SJCRH30 (cell line): ENCODE results near the gene SLC5A2. TPM values are rescaled to one million over a fixed set of nuclear protein-coding genes. Genes with fewer than 3 reads are reported as not detected.

Experiments used
- DNase-seq, 2 experiments: peaks; one replicate each; pipeline ENCODE4 v3.0.0-alpha.2; 2015 to 2020
- H3K27ac ChIP-seq: fragments of 250-450 bp; sonication (Bioruptor Pico); 2 replicates; pipeline ENCODE4 v1.5.1; 2020; ENCODE audit warnings: mild to moderate bottlenecking, moderate library complexity
- H3K27me3 ChIP-seq: fragments of 250-450 bp; sonication (Bioruptor Pico); 2 replicates; pipeline ENCODE4 v1.5.1; 2020; ENCODE audit warnings: mild to moderate bottlenecking, moderate library complexity
- H3K36me3 ChIP-seq: fragments of 250-450 bp; sonication (Bioruptor Pico); 2 replicates; pipeline ENCODE4 v1.5.1; 2020; ENCODE audit warnings: mild to moderate bottlenecking, moderate library complexity
- H3K4me1 ChIP-seq: fragments of 250-450 bp; sonication (Bioruptor Pico); 2 replicates; pipeline ENCODE4 v1.5.1; 2020; ENCODE audit warnings: mild to moderate bottlenecking, moderate library complexity
- H3K4me3 ChIP-seq: fragments of 250-450 bp; sonication (Bioruptor Pico); 2 replicates; pipeline ENCODE4 v1.5.1; 2020; ENCODE audit warnings: mild to moderate bottlenecking, moderate library complexity
- H3K9me3 ChIP-seq: fragments of 250-450 bp; sonication (Bioruptor Pico); replicated peaks from 2 replicates; pipeline ENCODE4 v1.5.1; 2020; ENCODE audit warnings: mild to moderate bottlenecking, moderate library complexity
- total RNA-seq: library from RNA; depleted of rRNA; stranded (reverse); fragments of >200 nt; shearing (Covaris generic); gene quantifications from 2 replicates; pipeline ENCODE4 v1.2.3, GENCODE V29; 2014

Gene SLC5A2
- total RNA-seq, 1 experiment from 2014 or later, result 0.04 TPM

DNA sequence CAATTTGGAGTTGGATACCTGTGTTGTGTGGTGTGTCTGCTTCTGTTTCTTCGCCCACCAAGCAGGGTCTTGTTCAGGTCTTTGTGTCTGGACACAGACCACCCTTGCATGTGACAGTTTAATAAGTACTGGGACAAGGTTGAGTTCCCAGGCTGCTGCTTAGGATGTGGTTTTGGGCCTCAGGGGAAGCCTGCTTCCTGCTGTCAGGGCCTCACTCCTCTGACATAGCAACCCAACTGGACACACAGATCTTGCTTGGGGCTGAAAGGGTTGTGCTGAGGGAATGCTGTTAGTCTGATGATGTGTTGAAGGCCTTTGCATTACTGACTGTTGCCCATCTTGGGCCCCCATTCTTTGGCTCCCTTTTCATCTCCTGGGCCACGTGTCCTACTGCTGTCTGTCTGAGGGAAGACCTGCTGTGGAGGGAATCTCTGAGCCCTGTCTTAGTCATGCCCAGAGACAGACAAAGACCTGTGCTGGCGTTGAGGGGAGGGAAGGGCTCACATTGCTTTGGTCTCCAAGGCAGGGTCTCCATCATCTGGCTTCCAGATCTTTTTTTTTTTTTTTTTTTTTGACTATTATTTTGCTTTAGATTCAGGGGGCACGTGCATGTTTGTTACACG lies 15.7 kb upstream of the SLC5A2 start:
- no peak overlapping the region for H3K27ac ChIP-seq
- peak in 1 of 2 experiments; percentile 27 for DNase-seq

DNA sequence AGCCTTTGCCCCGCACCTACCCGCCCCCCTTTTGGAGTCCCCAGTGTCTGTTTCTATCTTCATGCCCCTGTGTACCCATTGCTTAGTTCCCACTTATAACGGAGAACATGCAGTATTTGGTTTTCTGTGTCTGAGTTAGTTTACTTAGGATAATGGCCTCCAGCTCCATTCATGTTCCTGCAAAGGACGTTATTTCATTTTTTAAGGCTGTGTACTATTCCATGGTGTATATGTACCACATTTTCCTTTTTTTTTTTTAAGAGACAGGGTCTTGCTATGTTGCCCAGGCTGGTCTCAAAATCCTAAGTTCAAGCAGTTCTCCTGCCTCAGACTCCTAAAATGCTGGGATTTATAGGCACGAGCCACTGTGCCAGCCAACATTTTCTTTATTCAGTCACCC lies 15.1 kb upstream of the SLC5A2 start:
- no peaks in the 10 kb centered on the region for H3K9me3 ChIP-seq
- no peaks in the 10 kb centered on the region for H3K27me3 ChIP-seq
- no peak for DNase-seq
- H3K4me3 ChIP-seq, result no peak overlapping the region
- H3K4me1 ChIP-seq, result no peaks in the 10 kb centered on the region
- no peak overlapping the region for H3K27ac ChIP-seq
- H3K36me3 ChIP-seq, result no peaks in the 10 kb centered on the region; the same call in 1 of the 2 replicates

More for the DNA sequence above, 15.7 kb upstream of the SLC5A2 start:
- Histone ChIP-seq H3K9me3 (no peaks in the 10 kb centered on the region), H3K36me3 (no peaks in the 10 kb centered on the region; the same call in 1 of the 2 replicates), H3K4me1 (no peaks in the 10 kb centered on the region), H3K4me3 (no peak overlapping the region), H3K27me3 (no peaks in the 10 kb centered on the region)

DNA sequence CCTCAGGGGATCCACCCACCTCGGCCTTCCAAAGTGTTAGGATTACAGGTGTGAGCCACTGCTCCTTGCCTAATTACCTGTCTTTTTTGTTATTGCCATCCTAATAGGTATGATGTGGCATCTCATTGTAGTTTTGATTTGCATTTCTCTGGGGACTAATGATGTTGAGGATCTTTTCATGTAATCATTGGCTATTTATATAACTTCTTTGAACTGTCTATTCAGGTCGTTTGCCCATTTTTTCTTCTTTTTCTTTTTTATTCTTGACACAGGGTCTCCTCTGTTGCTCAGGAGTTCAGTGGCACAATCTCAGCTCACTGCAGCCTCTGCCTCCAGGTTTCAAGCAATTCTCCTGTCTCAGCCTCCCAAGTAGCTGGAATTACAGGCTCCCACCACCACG lies 12.3 kb upstream of the SLC5A2 start:
- Histone ChIP-seq H3K4me3 (peak overlapping the region; percentile 73; the same call in 1 of the 2 replicates), H3K36me3 (peaks cover 20% of the 10 kb centered on the region), H3K27ac (no peak overlapping the region), H3K9me3 (no peaks in the 10 kb centered on the region), H3K27me3 (no peaks in the 10 kb centered on the region), H3K4me1 (0 out of 2 replicates have a peak, but pooled peaks cover 2% of the 10 kb centered on the region)
- no peak for DNase-seq

DNA sequence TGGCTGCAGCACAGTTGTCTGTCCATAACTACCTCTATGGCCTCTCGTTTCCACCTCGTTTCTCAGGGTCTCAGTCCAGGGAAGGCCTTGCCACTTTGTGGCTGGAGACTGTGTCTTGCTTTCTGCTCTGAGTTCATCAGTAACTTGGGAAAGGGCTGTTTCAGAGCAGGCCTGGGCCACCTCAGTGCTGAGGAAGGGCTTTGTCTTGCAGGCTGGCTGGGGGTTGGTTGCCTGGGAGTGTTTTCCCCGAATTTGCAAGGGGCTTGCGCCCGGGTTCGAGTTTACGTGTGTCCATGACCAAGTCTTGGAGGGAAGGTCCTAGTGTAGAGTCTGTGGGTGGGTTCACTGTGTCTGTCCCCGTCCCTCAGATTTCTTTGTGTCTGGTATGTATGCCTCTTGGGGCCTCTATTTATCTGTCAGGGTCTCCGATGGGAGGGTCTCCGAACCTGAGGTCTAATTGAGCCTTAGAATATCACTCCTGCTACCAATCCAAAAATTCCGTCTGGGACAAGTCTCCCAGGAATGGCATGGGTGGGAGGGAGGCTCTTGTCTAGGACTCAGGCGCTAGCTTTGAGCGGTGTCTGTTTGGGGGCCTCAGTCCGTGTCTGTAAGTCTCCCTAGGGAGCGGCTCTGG lies 11.6 kb upstream of the SLC5A2 start:
- no peaks in the 10 kb centered on the region for H3K27me3 ChIP-seq
- H3K4me1 ChIP-seq, result 0 out of 2 replicates have a peak, but pooled peaks cover 2% of the 10 kb centered on the region
- peaks cover 25% of the 10 kb centered on the region for H3K36me3 ChIP-seq
- peak overlapping the region; percentile 73 for H3K4me3 ChIP-seq
- H3K9me3 ChIP-seq, result no peaks in the 10 kb centered on the region
- peak overlapping the region; percentile 70 for H3K27ac ChIP-seq
- peak in 1 of 2 experiments; percentile 32 for DNase-seq

DNA sequence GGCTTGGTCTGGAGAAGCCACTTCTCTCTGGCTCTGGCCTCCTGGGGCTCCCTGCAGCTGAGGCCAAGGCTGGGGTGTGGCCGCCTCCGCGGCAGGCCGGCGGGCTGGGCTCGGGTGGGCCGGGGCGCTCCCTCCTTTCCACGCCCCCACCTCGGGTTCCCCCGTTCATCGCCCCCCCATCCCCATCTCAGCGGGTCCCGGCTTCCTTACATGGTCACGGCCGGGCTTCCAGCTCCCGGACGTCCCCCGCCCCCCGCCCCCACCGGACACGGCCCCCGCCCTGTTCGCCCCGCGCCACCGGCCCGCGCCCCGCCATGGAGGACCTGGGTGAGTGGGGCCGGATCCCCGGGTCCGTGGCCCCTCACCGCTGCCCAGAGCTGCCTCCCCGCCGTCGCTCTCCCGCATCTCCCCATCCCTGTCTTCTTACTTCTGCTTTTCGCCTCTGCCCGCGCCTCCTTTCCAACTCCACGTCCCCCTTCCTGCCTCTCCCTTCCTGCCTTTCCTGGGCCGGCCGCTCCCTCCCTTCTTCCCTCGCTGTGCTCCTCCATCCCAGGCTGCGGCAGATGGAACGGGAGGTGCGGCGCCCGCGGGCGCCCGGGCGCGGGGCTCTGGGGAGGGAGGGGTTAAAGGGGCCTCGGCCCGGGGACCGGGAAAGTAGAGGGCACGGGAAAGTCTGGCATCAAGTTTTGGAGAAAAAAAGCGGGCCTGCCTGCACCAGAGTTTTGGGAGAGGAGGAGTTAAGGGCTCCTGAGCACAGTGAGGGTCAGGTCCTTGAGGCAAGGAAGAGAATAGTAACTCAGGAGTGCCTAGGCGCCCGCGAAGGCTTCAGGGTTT lies 10.8 kb upstream of the SLC5A2 start, which contains the start of gene TGFB1I1:
TGFB1I1 (plus strand) TSS at position 278 of the 834 bp plus-strand sequence; CDS start at position 315, 37 bp downstream.
- H3K27me3 ChIP-seq, result no peaks in the 10 kb centered on the region
- DNase-seq, result peak; percentile 82 to 83
- H3K4me1 ChIP-seq, result 0 out of 2 replicates have a peak, but pooled peaks cover 2% of the 10 kb centered on the region
- H3K27ac ChIP-seq, result peak within 1 kb of the TSS; percentile 70
- peaks cover 29% of the 10 kb centered on the region for H3K36me3 ChIP-seq
- no peaks in the 10 kb centered on the region for H3K9me3 ChIP-seq
- H3K4me3 ChIP-seq, result peak within 1 kb of the TSS; percentile 73

DNA sequence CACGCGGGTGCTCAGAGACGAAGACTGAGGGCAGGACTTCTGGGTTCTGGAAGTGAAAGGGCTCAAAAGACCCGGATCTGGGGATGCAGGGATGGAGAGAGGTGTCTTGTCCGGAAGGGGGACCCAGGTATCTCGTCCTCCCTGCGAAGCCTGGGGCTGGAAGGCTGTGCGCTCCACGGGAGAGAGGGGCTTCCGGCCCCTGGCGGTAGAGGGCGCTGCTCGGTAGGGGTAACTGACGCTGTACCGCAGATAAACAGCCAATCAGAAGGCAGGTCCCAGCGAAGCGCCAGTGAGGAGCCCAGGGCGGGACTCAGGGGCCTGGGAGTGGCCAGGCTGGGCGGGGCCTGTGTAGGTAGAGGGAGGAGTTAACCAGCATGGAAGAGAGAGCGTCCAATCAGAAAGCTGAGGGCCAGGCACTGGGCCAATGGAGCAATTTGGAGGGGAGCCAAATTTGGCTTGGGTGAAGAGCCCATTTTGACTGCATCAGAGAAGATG lies 10.2 kb upstream of the SLC5A2 start:
- no peaks in the 10 kb centered on the region for H3K9me3 ChIP-seq
- H3K27ac ChIP-seq, result peak overlapping the region; percentile 70; the same call in 1 of the 2 replicates
- peaks cover 31% of the 10 kb centered on the region for H3K36me3 ChIP-seq
- peak overlapping the region; percentile 73 for H3K4me3 ChIP-seq
- H3K4me1 ChIP-seq, result 0 out of 2 replicates have a peak, but pooled peaks cover 2% of the 10 kb centered on the region
- DNase-seq, result peak; percentile 70 to 82
- no peaks in the 10 kb centered on the region for H3K27me3 ChIP-seq

DNA sequence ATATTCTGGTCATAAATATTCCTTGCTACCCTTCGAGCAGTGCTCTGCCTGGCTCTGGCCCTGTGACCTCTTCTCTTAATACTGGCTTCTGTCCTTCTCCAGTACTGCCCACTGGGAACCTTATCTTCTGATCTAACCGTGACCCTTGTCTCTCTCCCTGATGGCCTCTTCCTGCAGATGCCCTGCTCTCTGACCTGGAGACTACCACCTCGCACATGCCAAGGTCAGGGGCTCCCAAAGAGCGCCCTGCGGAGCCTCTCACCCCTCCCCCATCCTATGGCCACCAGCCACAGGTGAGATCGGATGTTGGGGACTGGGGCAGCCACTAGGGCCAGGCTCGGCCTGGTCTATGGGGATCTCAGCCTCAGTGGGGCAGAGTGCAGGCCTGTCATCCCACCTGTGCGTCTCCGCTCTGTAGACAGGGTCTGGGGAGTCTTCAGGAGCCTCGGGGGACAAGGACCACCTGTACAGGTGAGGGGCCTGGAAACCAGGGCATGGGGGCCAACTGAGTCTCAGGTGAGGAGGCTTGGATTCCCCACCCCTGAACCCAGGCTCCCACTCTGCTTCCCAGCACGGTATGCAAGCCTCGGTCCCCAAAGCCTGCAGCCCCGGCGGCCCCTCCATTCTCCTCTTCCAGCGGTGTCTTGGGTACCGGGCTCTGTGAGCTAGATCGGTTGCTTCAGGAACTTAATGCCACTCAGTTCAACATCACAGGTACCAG lies 9.5 kb upstream of the SLC5A2 start:
- H3K4me1 ChIP-seq, result 0 out of 2 replicates have a peak, but pooled peaks cover 2% of the 10 kb centered on the region
- peaks cover 34% of the 10 kb centered on the region for H3K36me3 ChIP-seq
- H3K27me3 ChIP-seq, result no peaks in the 10 kb centered on the region
- no peak overlapping the region for H3K27ac ChIP-seq
- no peaks in the 10 kb centered on the region for H3K9me3 ChIP-seq
- no peak overlapping the region for H3K4me3 ChIP-seq
- DNase-seq, result no peak

DNA sequence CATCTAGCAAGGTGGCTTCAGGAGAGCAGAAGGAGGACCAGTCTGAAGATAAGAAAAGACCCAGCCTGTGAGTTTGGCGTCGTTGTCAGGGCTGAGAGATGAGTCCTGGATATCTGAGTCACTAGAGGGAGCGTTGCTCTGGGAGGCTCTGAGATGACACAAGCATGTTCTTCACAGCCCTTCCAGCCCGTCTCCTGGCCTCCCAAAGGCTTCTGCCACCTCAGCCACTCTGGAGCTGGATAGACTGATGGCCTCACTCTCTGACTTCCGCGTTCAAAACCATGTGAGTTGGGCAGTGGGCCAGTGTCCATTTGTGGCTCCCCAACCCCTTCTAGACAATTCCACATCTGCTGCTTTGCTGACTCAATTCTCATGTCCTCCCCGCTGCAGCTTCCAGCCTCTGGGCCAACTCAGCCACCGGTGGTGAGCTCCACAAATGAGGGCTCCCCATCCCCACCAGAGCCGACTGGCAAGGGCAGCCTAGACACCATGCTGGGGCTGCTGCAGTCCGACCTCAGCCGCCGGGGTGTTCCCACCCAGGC lies 8.7 kb upstream of the SLC5A2 start:
- no peak for DNase-seq

DNA sequence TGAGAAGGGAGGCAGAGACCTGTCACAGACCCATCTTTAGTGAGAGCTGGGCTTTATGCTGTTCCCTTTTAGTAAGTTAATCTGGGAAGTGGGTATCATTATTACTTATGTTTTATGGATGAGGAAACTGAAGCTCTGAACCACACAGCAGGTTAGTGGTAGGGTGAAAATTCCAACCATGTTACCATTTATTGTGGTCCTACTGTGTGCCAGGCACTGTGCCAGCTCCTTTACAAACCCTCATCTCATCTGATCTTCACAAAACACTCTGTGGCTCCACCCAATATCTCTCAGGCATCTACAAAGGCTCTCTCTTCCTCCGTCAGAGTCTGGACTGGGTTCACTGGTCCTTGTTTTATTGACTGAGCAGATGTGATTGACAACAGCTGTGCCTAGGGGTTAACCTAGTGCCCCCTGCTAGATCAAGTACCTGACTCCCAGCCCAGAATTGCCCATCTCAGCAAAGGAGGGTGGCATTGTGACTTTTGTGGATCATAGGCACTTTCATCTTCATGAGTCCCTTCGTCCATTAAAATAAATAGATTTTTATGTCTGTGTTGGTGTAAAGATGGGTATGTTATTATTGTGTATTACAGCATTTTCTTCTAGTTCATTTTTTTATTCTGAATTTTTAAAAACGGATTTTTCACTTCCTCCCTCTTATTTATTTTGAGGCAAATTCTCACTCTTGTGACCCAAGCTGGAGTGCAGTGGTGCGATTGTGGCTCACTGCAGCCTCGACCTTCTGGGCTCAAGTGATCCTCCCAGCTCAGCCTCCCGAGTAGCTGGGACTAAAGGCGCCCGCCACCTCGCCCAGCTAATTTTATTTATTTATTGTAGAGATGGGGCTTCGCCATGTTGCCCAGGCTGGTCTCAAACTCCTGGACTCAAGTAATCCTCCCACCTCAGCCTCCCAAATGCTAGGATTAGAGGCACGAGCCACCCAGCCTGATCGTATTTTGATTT lies 7.9 kb upstream of the SLC5A2 start:
- no peak overlapping the region for H3K4me3 ChIP-seq
- DNase-seq, result no peak
- no peak overlapping the region for H3K27ac ChIP-seq
- H3K36me3 ChIP-seq, result peaks cover 34% of the 10 kb centered on the region
- H3K4me1 ChIP-seq, result 0 out of 2 replicates have a peak, but pooled peaks cover 2% of the 10 kb centered on the region
- no peaks in the 10 kb centered on the region for H3K9me3 ChIP-seq
- H3K27me3 ChIP-seq, result no peaks in the 10 kb centered on the region

More for the DNA sequence above, 8.7 kb upstream of the SLC5A2 start:
- no peak overlapping the region for H3K4me3 ChIP-seq
- H3K27ac ChIP-seq, result no peak overlapping the region
- H3K27me3 ChIP-seq, result no peaks in the 10 kb centered on the region
- H3K4me1 ChIP-seq, result 0 out of 2 replicates have a peak, but pooled peaks cover 2% of the 10 kb centered on the region
- peaks cover 34% of the 10 kb centered on the region for H3K36me3 ChIP-seq
- no peaks in the 10 kb centered on the region for H3K9me3 ChIP-seq

DNA sequence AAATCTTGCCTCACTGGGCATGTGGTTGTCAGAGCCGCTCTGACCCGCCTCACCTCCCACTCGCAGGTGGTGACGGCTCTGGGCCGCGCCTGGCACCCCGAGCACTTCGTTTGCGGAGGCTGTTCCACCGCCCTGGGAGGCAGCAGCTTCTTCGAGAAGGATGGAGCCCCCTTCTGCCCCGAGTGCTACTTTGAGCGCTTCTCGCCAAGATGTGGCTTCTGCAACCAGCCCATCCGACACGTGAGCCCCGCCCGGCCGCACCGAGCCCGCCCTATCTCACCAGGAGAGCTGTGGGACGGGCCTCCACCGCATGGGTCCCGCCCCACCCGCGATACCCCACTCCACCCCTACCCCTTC lies 7.0 kb upstream of the SLC5A2 start:
- peaks cover 34% of the 10 kb centered on the region for H3K36me3 ChIP-seq
- H3K27ac ChIP-seq, result no peak overlapping the region
- H3K4me1 ChIP-seq, result 0 out of 2 replicates have a peak, but pooled peaks cover 2% of the 10 kb centered on the region
- H3K9me3 ChIP-seq, result no peaks in the 10 kb centered on the region
- H3K4me3 ChIP-seq, result no peak overlapping the region
- no peaks in the 10 kb centered on the region for H3K27me3 ChIP-seq
- no peak for DNase-seq

DNA sequence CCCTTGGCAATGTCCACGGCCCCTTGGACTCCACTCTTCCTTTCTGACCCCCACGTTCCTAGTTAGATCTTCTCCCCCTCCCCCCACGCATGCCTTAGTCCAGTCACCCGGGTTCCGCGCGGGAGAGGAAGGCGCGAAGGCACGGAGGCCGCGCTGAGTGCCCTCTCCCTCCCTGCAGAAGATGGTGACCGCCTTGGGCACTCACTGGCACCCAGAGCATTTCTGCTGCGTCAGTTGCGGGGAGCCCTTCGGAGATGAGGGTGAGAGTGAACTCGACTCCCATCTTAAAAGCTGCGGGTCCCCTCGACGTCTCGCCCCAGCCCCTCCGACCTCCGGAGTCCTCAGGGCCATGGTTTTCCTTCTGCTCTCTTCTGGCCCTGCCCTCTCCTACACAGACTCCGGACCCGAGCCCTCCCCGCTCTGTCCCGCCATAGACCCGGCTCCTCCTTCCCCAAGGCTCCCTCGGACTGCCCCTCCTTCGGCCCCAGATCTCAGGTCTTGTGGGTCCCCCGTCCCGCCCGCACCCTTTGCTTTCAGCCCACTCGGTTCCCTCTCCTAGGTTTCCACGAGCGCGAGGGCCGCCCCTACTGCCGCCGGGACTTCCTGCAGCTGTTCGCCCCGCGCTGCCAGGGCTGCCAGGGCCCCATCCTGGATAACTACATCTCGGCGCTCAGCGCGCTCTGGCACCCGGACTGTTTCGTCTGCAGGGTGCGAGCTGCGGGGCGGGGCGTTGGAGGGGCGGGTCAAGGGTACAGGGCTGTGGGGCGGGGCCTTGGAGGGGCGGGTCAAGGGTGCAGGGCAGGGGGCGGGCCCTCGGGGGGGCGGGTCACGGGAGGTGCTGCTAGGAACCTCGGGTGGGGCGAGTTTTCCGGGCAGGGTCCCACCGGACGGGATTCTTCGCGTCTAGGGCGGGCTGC lies 6.4 kb upstream of the SLC5A2 start:
- no peak overlapping the region for H3K27ac ChIP-seq
- H3K9me3 ChIP-seq, result no peaks in the 10 kb centered on the region
- 0 out of 2 replicates have a peak, but pooled peaks cover 2% of the 10 kb centered on the region for H3K4me1 ChIP-seq
- peaks cover 34% of the 10 kb centered on the region for H3K36me3 ChIP-seq
- no peaks in the 10 kb centered on the region for H3K27me3 ChIP-seq
- DNase-seq, result no peak
- H3K4me3 ChIP-seq, result no peak overlapping the region
